DMS114 treated with DMSO at 0.1 percent for 48 hours (cell line): ENCODE data around the gene TAF1C.

Experiments used
- DNase-seq: peaks from one replicate; lab custom pipeline; 2025; ENCODE audit not compliant: unreplicated experiment; lab: John Stamatoyannopoulos, UW

The TAF1C gene

DNA sequence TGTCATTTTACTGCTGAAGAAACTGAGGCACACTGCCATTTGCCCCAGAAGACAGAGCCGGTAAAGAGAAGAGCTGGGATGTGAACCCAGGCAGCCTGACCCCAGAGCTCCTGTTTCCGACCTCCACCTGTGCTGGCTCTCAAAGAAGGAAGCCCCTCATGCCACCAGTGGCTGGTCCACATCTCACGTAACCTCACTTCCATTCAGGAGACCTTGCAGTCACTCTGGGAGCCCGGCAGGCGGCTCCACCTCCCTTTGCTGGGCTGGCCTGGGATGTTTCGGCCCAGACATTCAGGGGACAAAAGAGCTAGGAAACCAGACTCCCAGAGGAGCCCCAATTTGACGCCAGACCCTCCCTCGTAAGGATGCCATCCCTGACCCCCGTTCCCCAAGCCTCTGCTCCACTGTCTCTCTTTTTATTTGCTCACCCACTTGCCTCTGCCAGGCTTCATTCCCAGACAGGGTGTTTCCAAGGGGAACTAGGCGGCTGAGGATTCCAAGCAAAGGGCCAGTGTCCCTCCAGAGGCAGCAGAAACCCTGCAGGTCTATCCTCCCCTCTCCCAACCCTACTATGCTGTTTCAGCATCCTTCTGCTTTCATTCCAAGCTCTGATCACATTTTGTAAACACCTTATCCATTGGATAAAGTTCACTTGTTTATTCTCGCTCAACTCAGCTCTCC, 2.8 kb downstream of the TAF1C start:
- DNase-seq: no peak

- DNase-seq: no peak
Observed at GRCh38 chr16:84183572-84183875, 3.3 kb downstream of the TAF1C start.

- DNase-seq: no peak
Observed at GRCh38 chr16:84182680-84183571, 3.9 kb downstream of the TAF1C start.

GRCh38 chr16:84182104-84182503, 4.8 kb downstream of the TAF1C start:
- DNase-seq: no peak

GRCh38 chr16:84181144-84181915, 5.5 kb downstream of the TAF1C start:
- no peak for DNase-seq

- DNase-seq: no peak
Observed at GRCh38 chr16:84180519-84181140, 6.2 kb downstream of the TAF1C start.

DNA sequence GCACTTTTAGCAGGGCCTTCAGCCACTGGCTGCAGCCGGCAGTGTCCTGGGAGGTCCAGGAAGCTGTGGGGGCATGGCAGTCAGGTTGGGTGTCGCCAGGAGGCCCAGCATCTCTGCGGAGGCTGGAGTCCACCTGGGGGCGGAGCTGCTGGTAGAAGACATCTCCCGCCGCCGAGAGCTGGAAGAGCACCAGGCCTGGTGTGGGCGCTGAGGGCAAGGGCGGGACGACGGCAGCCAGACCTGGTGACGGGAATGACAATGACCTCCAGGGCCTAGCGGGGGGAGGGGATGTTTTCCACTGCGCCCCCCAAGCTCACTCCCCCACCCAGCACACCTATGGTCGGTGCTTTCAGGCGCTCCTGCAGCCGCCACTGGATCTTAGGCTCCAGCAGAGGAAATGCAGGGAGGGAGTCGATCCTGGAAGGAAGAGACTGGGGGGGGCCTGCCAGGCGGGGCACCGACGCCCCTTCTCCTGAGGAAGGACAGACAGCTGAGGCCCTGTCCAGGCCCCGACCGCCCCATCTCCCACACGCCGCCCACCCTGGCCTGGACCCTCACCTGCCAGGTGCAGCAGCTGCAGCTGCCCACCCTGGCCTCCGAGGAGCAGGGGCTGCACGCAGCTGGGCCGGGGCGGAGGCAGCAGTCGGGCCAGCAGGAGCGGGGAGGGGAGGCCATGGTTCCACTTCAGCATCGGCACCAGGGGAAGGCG, 7.1 kb downstream of the TAF1C start:
- no peak for DNase-seq

DNA sequence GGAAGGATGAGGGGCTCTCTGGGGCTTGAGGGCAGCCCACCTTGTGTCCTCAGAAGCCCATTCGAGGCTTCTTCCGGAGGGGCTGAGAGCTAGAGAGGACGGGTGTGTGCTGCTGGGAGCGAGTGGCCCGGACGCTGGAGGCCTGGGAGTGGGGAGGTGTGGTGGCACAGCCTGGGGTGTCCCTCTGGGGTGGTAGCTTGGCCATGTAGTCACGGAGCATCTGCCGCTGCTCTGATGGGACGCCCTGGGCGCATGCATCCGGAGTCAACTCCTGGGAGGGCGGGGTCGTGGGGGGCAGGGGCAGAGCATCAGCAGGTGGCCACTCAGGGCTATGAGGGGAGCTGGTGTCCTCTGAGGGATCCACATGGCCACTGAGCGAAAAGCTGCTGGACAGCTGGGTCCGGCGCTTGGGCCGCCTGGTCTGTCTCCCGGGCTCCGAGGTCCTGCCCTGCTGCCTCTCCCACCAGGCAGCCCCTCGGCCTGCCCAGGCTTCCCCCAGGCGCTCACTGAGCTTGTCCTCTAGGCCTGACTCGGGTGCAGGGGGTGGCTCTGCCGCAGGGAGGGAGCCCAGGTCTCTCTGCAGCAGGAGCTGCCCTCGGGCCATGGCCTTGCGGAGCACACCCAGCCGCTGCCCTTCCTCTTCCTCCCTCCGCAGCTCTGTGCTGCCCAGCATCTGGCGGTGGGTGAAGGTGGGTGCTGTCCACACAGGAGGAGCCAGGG, 7.8 kb downstream of the TAF1C start:
- no peak for DNase-seq

- DNase-seq: no peak
Observed at GRCh38 chr16:84178146-84178765, 8.6 kb downstream of the TAF1C start.

GRCh38 chr16:84177741-84178073, 9.2 kb downstream of the TAF1C start:
- no peak for DNase-seq

DNA sequence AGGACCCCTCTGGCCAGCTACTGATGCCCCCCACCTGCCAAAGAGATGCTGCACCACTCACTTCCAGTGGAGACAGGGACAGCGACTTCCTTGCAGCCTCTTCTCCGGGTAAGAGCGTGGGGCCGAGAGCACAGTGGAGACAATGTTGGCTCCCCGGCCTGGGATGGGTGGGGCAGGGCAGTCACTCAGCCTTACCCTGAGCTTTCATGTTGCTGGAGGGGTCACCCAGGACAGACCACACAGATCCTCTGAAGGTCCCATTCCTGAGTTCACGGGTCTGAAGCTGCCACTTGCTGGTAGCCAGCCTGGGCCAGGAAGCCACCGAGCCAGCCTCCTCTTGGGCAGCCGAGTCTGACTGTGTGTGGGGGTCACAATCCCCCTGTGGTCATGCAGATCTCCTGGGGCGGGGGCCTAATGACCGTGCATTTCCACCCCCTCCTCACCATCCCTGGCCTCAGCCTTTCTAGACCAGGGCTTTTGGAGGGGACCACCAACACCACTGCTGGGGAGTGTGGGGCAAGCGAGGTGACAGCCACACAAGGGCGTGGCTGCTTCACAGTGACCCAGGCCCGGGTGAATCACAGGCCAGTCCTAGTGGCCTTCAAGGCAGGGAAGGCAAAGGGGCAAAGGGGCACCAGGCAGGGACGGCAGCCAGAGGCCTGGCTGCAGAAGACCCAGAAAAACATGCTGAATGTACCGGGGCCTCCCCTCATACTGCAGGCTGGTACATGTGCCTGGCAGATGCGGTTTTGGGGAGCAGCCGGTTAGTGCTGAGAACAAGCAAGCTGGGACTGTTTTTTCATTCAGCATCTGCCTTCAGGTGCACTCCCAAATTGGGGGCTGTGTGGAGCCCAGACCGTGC, 10.4 kb downstream of the TAF1C start:
- no peak for DNase-seq

DNA sequence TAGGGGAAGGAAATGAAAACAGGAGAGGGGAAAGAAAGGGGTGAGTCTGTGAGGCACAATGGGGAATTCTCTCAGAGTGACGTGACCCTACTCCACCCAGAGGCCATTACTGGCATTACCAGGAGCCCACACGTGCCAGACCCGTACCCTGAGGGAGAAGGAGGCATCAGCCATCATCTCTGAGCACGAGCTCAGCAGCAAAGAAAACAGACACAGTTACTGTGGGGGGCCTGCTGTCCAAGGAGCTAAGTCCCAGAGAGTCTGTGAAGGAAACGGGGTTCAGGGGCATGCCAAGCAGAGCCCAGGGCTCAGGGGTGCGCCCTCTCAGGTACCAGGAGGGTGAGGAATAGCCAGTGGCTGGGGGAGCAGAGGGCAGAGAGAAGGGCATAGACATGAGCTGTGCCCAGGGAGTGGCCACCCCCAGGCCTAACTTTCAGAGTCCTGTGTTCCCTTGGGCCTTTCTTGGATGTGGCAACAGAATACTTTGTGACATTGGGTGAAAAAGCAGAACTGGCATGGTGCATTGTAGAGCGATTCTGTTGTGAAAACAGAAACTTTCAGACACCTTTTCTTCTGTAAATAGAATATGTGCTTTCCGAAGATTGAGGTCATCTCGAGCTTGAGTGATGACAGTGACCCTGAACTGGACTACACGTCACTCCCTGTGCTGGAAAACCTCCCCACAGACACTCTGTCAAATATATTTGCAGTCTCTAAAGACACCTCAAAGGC, 11.3 kb downstream of the TAF1C start:
- peak; percentile 14 for DNase-seq

DNA sequence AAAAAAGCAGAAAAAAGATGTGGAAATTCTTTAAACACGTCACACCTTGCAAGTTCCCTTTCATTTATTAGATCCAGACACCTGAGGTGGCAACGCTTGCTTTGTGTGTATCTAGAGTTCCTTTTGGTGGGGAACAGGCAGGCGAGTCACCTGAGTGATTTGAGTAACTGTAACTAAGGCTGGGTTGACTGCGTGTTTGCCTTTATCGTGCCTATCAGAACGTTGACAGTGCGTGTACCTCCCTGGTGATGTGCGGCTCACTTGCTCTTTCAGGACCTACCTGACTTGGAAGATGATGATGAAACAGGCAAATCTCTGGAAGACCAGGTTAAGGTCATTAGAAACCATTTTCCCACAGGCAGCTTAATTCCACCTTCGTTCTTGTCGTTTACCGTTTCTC, 12.5 kb downstream of the TAF1C start:
- DNase-seq: no peak

- no peak for DNase-seq
Observed at GRCh38 chr16:84169765-84170310, 17.0 kb downstream of the TAF1C start.

DNA sequence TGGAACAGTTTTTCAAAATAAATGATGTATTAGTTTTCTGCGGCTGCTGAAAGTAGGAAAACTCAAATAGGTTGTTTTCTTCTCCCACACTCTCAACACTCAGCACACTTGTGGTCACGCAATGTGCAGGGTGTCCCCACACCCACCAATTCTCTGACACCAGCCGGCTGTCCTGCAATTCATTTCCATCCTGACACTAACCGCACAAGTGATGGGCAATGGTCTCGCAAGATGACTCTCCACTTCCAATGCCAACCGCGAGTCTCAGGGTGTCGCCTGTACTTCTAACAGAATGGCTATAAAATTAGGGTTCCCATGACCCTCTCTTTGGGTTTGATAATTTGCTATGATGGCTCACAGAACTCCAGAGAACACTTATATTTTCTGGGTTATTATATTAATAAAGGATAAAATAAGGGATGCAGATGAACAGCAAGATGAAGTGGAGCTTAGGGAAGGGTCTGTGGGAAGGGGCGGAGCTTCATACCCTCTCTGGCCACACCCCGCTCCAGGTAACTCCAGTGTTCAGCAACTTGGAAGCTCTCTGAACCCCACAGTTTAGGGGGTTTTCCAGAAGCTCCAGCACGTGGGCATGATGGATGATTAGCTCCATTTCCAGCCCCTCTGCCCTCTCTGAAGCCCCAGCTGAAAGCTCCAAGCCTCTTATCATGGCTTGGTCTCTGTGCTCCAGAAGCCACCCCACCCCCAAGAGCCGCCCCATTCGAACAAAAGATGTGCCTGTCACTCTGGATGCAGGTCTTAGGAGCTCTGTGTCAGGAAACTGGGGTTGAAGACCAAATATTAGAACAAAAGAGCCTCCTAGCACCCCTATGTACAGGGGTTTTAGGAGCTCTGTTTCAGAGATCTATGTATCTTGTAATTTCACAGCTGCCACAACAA, 19.8 kb downstream of the TAF1C start:
- DNase-seq: no peak

DNA sequence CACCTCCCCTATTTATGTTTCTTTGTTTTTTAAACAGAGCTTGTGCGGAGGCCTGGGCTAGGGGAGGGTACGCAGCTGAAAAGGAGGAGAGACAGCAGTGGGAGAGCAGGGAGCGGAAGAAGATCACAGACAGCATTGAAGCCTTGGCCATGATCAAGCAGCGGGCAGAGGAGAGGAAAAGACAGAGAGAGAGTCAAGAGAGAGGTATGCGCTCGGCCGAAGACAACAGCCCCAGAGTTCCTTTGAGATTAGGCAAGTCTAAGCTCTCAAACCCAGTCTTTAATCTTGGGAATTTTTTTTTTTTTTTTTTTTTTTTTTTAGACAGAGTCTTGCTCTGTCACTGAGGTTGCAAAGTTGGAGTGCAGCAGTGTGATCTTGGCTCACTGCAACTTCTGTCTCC, 21.1 kb downstream of the TAF1C start:
- DNase-seq: no peak

DNA sequence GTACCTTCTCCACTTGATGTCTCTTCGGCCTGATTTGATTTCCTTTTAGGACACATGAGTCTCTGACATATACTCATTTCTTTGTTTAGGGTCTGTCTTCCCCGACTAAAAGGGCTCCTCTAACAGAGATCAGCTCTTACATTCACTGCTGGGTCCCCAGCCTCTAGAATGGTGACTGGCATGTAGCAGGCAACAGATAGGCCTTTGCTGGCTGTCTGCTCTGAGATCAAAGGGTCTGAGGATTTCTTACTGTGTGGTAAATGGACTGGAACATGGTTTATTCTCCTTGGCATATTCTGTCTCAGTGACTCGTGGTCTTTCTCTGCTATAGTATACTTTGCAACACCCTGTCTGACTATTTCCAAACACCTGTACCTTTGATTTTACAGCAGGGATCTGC, 25.1 kb downstream of the TAF1C start:
- DNase-seq: no peak
